ENCODE data around the gene CDC42BPA.
A peak's percentile ranks its signal among the peaks of the same experiment; 100 is the strongest.

Gene CDC42BPA

GRCh38 chr1:227330279-227331076 is 12.2 kb upstream of the CDC42BPA start:
- no peak for DNase-seq

- no peak for DNase-seq
Measured at GRCh38 chr1:227328405-227329019, 10.2 kb upstream of the CDC42BPA start.

- DNase-seq, result no peak
Measured at GRCh38 chr1:227325156-227325555, 6.9 kb upstream of the CDC42BPA start.

GRCh38 chr1:227323967-227324268 is 5.6 kb upstream of the CDC42BPA start:
- no peak for DNase-seq

GRCh38 chr1:227323171-227323966 is 5.1 kb upstream of the CDC42BPA start:
- no peak for DNase-seq

- no peak for DNase-seq
Measured at GRCh38 chr1:227322376-227322775, 4.1 kb upstream of the CDC42BPA start.

GRCh38 chr1:227321035-227321434 is 2.7 kb upstream of the CDC42BPA start:
- no peak for DNase-seq

GRCh38 chr1:227320476-227320875 is 2.2 kb upstream of the CDC42BPA start:
- DNase-seq, result no peak

- peak; percentile 72 for DNase-seq
Measured at GRCh38 chr1:227318853-227319607, 738 bp upstream of the CDC42BPA start.

- DNase-seq, result peak; percentile 80
Measured at GRCh38 chr1:227317523-227318015, 723 bp downstream of the CDC42BPA start.

GRCh38 chr1:227317011-227317451 is 1.3 kb downstream of the CDC42BPA start:
- peak; percentile 31 for DNase-seq

GRCh38 chr1:227316456-227316855 is 1.8 kb downstream of the CDC42BPA start:
- DNase-seq, result no peak

GRCh38 chr1:227315629-227316346 is 2.5 kb downstream of the CDC42BPA start:
- DNase-seq, result peak; percentile 49

- no peak for DNase-seq
Measured at GRCh38 chr1:227314014-227314848, 4.1 kb downstream of the CDC42BPA start.

- DNase-seq, result peak; percentile 52
Measured at GRCh38 chr1:227312361-227313025, 5.8 kb downstream of the CDC42BPA start.

- no peak for DNase-seq
Measured at GRCh38 chr1:227311389-227312001, 6.8 kb downstream of the CDC42BPA start.

- no peak for DNase-seq
Measured at GRCh38 chr1:227308367-227309336, 9.6 kb downstream of the CDC42BPA start.

GRCh38 chr1:227306689-227307088 is 11.6 kb downstream of the CDC42BPA start:
- no peak for DNase-seq
